NCI-H187 treated with DMSO at 0.1 percent for 48 hours (cell line): ENCODE measurements around the gene SPDYE4.

ENCODE experiments used
- DNase-seq: peaks from one replicate; lab custom pipeline; 2025; lab: John Stamatoyannopoulos, UW

The SPDYE4 gene

GRCh38 chr17:8741366-8741765 lies 17.0 kb downstream of the SPDYE4 start:
- DNase-seq = no peak

DNA sequence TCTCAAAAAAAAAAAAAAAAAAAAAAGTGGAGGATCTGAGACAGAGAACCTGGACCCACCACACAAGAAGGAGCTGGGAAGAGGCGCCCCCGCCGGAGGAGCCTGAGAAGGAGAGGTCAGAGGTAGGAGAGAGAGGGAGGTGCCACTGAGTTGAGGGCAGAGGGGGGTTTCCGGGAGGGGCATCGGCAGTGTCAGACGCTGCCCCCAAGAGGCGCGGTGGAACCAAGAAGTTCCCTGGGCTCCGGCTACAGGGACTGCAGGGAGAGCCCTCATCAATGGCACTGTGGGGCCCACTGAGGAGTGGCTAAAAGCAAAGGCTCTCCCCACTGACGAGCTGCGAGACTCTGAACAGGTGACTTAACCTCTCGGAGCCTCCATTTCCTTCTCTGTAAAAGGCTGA lies 17.9 kb downstream of the SPDYE4 start:
- no peak for DNase-seq

DNA sequence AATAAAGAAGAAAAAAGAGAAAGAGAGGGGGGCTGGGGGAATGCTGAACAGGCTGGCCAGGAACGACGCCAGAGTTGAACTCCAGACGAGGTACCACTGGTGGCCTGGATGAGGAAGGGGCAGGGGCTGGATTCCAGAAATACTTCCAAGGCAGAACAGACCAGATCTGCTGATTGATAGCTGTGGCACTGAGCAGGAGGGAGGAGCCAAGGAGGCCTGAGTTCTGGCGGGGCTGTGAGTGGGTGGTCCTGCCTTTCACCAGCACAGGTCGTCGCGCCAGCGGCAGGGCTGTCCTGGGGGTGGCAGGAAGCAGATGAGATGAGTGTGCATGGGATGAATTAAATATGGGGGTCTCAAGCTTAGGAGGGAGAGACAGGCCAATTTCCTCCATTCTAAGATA lies 19.2 kb downstream of the SPDYE4 start:
- DNase-seq = no peak

DNA sequence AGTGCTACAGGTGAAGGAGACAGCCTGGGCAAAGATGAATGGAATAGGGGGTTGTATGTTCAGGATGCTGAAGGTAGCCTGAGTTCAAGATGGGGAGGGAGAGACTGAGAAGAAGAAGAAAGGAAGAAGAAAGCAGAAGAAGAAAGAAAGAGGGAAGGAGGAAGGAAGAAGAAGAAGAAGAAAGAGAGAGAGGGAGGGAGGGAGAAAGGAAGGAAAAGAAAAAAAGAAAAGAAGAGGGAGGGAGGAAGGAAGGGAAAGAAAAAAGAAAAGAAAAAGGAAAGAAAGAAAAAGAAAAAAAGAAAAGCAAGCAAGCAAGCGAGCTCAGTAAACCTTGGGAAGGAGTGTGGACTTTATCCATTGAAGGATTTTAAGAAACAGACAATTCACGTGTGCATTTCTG lies 21.6 kb downstream of the SPDYE4 start:
- no peak for DNase-seq

DNA sequence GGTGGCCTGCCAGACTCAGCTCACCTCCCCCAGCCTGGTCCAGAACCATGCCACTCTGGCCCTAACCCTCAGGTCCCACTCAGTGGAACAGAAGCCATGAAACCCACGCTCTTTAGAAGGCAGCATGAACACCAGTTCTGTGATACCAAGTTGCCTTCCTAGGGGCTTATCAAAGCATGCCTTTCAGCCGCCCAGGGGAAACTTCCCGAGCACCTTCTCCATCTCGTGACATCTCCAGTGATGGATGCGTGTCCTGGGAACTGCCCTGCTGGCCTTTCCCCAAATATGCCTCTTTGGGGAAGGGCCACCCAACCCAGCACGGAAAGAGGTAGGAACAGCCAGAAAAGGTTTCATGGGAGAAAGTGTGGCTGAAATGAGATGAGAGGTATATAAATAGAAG lies 22.0 kb downstream of the SPDYE4 start:
- DNase-seq = no peak

GRCh38 chr17:8735336-8735939 lies 22.9 kb downstream of the SPDYE4 start:
- no peak for DNase-seq

GRCh38 chr17:8734876-8735275 lies 23.5 kb downstream of the SPDYE4 start:
- no peak for DNase-seq

DNA sequence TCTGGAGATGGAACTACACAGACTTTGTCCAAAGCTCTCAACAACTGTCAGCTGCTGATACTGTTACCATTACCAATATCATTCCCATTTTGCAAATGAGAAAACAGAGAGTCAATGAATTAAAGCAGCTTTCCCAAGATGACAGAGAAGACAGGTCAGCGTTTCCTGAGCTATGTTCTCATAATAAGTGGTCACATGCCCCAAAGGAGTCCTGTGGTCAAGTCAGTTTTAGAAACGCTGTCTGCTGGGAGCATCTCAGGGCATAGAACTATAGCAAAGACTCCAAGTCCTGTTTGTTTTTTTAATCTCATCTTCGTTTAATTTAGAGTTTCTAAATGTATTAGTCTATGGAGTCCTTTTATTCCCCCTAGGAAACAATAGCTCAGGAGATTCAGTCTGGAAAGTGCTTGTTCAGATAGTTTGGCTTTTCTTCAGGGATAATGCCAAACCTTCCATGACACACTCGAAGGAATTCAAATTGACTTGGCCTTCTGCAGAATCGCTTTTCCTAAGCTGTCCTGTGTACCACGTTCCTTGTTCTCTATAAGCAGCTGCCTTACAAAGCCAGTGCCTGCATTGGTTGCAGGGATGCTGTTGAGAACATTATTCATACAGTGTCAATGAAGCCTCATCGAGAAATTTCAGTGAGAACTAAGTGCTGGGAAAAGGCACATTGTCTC lies 25.8 kb downstream of the SPDYE4 start:
- no peak for DNase-seq

DNA sequence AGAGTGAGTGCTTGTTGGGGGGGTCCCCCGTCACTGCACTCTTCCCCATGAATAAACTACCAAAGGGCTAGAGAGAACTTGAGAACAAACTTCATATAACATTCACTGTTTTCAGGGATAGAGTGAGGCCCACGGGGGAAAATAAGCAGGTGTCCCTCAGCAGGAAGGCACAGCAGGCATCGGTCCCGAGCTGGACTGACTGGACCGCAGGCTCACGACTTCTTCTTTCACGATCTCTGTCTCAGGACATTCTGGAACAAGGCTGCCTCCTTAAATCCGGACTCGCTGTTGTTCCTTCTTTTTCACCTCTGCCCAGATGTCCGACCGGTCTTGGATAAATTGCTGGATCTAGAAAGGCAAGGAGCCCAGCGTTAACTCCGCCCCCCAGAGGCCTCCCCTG lies 28.5 kb downstream of the SPDYE4 start:
- no peak for DNase-seq

GRCh38 chr17:8729421-8729820 lies 28.9 kb downstream of the SPDYE4 start:
- DNase-seq = no peak

- DNase-seq = no peak
Observed at GRCh38 chr17:8728971-8729370, 29.4 kb downstream of the SPDYE4 start.

DNA sequence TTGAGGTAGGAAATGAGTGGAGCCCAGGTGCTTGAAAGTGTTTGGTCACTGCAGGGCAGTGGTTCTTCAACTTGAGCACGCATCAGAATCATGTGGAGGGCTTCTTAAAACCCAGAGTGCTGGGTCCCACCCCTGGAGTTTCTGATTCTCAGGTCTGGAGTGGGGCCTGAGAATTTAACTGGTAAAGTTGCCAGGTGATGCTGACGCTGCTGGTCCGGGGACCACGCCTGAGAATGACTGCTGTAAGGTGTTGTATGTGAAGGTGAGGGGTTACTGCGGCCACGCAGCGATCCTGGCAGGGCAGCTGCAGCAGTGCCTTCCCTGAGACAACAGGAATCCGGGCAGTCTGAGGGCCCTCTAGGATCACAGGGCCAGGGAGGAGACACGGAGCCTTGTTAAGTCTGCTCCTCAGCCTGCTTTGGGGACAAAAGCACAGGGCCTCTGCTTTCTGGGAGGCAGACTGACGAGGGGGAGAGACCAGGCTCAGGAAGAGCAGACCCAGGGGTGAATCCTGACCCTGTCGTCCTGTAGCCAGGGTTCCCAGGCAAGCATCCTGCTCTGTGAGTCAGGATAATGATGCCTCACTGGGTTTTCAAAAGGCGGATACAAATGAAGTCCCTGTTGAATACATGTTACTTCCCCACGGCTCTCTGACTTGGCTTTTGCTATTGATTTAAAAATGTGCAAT lies 30.0 kb downstream of the SPDYE4 start:
- no peak for DNase-seq

DNA sequence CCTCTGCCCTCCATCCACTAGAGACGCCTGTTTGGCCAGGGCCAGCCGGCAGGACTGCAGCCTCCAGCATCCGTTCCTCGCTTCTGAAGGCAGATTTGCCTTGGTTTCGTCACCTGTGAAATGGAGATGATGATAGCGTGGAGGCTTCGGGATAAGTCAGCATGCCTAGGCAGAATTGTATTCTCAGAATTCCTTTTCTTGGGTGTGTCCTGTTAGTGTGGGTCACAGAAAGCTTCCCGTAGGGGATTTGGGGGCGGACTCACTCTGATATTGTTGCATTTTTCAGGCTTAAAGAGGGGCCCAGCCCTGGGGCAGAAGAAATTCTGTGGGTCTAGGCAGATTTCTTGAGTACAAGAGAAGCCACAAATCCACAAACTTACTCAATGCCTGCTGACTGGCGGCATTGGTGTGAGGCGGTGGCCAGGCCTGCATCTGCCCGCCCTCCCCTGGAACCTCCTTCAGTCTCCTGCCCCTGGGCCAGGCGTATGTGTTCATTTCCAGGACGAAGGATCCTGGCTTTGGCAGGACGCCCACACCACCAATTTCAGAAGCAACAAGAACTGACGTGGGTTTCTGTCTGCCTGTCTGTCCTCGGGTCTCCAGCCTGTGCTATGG lies 31.3 kb downstream of the SPDYE4 start:
- no peak for DNase-seq

- DNase-seq = no peak
Observed at GRCh38 chr17:8725881-8726876, 32.2 kb downstream of the SPDYE4 start.

GRCh38 chr17:8724451-8724850 lies 33.9 kb downstream of the SPDYE4 start:
- no peak for DNase-seq

DNA sequence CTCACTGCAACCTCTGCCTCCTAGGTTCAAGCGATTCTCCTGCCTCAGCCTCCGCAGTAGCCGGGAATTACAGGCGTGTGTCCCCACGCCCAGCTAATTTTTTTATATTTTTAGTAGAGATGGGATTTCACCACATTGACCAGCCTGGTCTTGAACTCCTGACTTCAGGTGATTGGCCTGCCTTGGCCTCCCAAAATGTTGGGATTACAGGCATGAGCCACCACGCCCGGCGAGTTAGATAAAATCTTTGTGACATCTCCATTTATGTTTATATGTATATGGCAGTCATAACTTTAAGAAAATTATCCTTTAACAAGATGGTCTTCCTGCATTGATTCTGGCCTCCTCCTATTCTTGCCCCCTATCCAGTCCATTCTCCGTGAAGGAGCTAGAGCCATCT lies 37.8 kb downstream of the SPDYE4 start:
- no peak for DNase-seq

GRCh38 chr17:8719291-8720246 lies 38.8 kb downstream of the SPDYE4 start:
- DNase-seq = no peak

DNA sequence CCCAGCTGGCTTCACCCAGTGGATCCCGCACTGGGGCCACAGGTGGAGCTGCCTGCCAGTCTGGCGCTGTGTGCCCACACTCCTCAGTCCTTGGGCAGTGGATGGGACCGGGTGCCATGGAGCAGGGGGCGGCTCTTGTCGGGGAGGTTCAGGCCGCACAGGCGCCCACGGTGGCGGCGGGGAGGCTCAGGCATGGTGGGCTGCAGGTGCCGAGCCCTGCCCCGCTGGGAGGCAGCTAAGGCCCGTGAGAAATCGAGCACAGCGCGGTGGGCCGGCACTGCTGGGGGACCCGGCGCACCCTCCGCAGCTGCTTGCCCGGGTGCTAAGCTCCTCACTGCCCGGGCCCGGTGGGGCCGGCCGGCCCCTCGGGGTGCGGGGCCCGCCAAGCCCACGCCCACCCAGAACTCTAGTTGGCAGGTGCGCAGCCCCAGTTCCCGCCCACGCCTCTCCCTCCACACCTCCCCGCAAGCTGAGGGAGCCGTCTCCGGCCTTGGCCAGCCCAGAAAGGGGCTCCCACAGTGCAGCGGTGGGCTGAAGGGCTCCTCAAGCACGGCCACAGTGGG lies 40.3 kb downstream of the SPDYE4 start:
- DNase-seq = no peak

DNA sequence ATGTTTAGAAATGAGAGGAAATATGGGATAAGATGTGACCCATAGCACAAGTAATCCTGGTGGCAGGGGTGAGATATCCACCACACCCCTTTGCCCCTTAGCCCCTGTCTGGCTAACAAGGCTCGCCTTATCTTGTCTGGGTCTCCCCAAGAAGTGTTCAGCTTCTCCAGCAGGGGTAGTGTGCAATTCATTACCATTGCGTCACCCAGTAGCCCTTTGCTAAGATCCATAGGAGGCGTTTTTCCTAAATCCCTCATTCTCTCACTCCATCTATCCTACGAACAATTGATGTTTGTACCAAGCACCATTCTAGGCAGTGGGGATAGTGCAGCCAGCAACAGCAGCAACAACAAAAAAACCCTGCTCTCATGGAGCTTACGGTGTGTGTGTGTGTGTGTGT lies 44.5 kb downstream of the SPDYE4 start:
- DNase-seq = no peak

DNA sequence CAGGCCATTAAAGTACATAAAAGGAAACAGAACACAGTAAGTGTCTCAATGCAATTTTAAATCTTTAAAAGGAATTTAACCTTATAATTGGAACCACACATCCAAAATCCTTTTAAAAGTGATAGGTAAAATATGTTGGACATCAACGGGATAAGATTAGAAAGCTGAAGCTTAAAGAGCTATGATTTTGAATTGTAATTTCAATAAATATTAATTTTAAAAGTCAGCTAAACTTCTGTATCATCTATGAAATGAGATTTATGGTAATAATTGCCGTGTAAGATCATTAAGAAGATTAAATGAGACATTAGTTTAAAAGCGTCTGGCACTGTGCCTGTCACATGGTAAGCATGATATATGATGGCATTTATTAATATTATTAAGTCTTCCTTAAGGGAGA lies 45.0 kb downstream of the SPDYE4 start:
- DNase-seq = no peak
